Measurements from ENCODE around the gene CXCL16.

- TF ChIP-seq CTCF (IDR thresholded peaks at IDR 0.05) (no peak), EZH2phosphoT487 (IDR thresholded peaks at IDR 0.05) (peak; percentile 82)
These were observed at the start of gene CXCL16, which contains the start of gene ZMYND15 for GRCh38 chr17:4739122-4740024.

All from neural progenitor cell (in vitro differentiated cells).